Smooth muscle cell (in vitro differentiated cells): ENCODE data around the gene C2CD2L. TPM values are rescaled to one million over a fixed set of nuclear protein-coding genes. Genes with fewer than 3 reads are reported as not detected.

Experiments
- DNase-seq: peaks from one replicate; lab custom pipeline; 2025; ENCODE audit not compliant: unreplicated experiment; lab: John Stamatoyannopoulos, UW
- H2AFZ ChIP-seq: fragments of 200-600 bp; sonication (generic); 2 replicates; pipeline ENCODE4 v1.6.0; 2016; ENCODE audit warnings: antibody characterized with exemption, low read depth, mild to moderate bottlenecking
- H3F3A ChIP-seq: fragments of 200-600 bp; sonication (generic); 2 replicates; pipeline ENCODE4 v1.6.0; 2017; ENCODE audit warnings: antibody characterized with exemption, low read depth
- H3K27ac ChIP-seq: fragments of 200-600 bp; sonication (generic); 2 replicates; pipeline ENCODE4 v1.5.1; 2016; ENCODE audit warnings: low read depth, mild to moderate bottlenecking
- H3K27me3 ChIP-seq: fragments of 200-600 bp; sonication (generic); 2 replicates; pipeline ENCODE4 v1.6.1; 2016; ENCODE audit warnings: low read depth, mild to moderate bottlenecking
- H3K36me3 ChIP-seq: fragments of 200-600 bp; sonication (generic); 2 replicates; pipeline ENCODE4 v1.5.1; 2016; ENCODE audit warnings: low read depth
- H3K4me1 ChIP-seq: fragments of 200-600 bp; sonication (generic); 2 replicates; pipeline ENCODE4 v1.5.1; 2016; ENCODE audit warnings: low read depth
- H3K4me2 ChIP-seq: fragments of 200-600 bp; sonication (generic); 2 replicates; pipeline ENCODE4 v1.6.0; 2016; ENCODE audit warnings: mild to moderate bottlenecking
- H3K4me3 ChIP-seq: fragments of 200-600 bp; sonication (generic); 2 replicates; pipeline ENCODE4 v1.5.1; 2016; ENCODE audit warnings: mild to moderate bottlenecking
- H3K79me2 ChIP-seq: fragments of 200-600 bp; sonication (generic); 2 replicates; pipeline ENCODE4 v1.6.0; 2016; ENCODE audit warnings: low read depth, mild to moderate bottlenecking
- H3K9ac ChIP-seq: fragments of 200-600 bp; sonication (generic); 2 replicates; pipeline ENCODE4 v1.6.0; 2016; ENCODE audit warnings: low read depth
- H3K9me3 ChIP-seq: fragments of 200-600 bp; sonication (generic); replicated peaks from 2 replicates; pipeline ENCODE4 v1.5.1; 2016; ENCODE audit warnings: low read depth
- H4K20me1 ChIP-seq: fragments of 200-600 bp; sonication (generic); 2 replicates; pipeline ENCODE4 v1.6.0; 2016; ENCODE audit warnings: low read depth
- CTCF ChIP-seq: fragments of 200-600 bp; sonication (generic); IDR thresholded peaks from 2 replicates; pipeline ENCODE4 v1.5.1; 2017; ENCODE audit warnings: borderline replicate concordance, mild to moderate bottlenecking, antibody characterized with exemption; ENCODE audit not compliant: insufficient read depth, poor library complexity, severe bottlenecking
- WGBS: methylation state at CpG from one replicate; pipeline ENCODE4 v1.1.7; 2016; ENCODE audit warnings: low lambda C conversion rate; 5-methylcytosine and 5-hydroxymethylcytosine counted together
- polyA plus RNA-seq: library from polyadenylated mRNA; unstranded; fragments of >200 nt; fragmentation: Nextera tagmentation; extraction: Ambion mirVana; gene quantifications from 2 replicates; pipeline ENCODE4 v1.2.1, GENCODE V29; 2016
- total RNA-seq: library from RNA; depleted of rRNA; stranded (reverse); fragments of >200 nt; gene quantifications from 2 replicates; pipeline ENCODE4 v1.2.3, GENCODE V29; 2014

Gene C2CD2L
- total and polyA plus RNA-seq, 2 experiments from 2014 or later = 4.8 to 7.2 TPM

DNA sequence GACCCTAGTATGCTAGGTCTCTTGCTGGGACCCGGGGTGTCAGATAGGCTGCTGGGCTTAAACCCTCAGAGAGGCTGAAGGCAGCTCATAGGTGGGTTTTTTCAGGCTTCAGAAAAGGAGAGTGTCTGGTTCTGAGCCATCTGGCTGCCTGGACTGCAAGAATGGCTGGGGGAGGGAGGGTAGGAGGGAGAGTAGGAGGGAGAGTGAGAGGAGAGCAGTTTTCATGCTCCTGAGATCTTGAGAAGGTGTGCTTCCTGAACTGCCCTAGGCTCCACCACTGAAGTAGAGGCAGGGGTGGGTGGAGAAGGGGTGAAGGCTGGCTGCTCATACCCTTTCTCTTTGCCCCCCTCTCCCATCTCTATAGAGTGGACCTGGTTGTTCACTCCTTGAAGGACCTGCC, 17.8 kb upstream of the C2CD2L start:
- H3K27me3 ChIP-seq = no peaks in the 10 kb centered on the region
- peaks cover 5% of the 10 kb centered on the region for H3F3A ChIP-seq
- H4K20me1 ChIP-seq = peaks cover 10% of the 10 kb centered on the region
- H3K36me3 ChIP-seq = no peaks in the 10 kb centered on the region
- H3K79me2 ChIP-seq = peaks cover 44% of the 10 kb centered on the region
- H3K4me3 ChIP-seq = no peak overlapping the region
- 92% methylated on average over 1 of the region's 1 CpG for WGBS
- no peak overlapping the region for H3K4me2 ChIP-seq
- H2AFZ ChIP-seq = no peak overlapping the region
- H3K9me3 ChIP-seq = no peaks in the 10 kb centered on the region
- DNase-seq = no peak
- H3K27ac ChIP-seq = no peak overlapping the region
- TF ChIP-seq CTCF = no peak
- H3K9ac ChIP-seq = no peak overlapping the region
- peaks cover 14% of the 10 kb centered on the region for H3K4me1 ChIP-seq

DNA sequence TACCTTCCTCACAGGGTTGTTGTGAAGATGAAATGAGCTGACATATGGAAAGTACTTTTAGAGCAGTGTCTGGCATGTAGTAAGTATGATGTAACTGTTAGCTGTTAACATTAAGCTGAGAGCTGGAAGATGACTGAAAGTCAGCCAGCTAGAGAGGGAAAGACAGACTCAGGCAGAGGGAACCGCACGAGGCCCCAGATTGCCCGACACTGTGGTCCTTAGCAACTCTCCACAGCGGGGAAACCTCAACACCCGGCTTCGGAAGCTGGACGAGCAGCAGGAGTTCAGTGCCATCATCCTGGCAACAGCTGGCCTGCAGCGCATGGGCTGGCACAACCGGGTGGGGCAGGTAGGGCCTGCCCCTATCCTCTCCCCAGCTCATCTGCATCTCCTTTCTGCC, 16.0 kb upstream of the C2CD2L start:
- H3K79me2 ChIP-seq = peaks cover 44% of the 10 kb centered on the region
- no peak for DNase-seq

DNA sequence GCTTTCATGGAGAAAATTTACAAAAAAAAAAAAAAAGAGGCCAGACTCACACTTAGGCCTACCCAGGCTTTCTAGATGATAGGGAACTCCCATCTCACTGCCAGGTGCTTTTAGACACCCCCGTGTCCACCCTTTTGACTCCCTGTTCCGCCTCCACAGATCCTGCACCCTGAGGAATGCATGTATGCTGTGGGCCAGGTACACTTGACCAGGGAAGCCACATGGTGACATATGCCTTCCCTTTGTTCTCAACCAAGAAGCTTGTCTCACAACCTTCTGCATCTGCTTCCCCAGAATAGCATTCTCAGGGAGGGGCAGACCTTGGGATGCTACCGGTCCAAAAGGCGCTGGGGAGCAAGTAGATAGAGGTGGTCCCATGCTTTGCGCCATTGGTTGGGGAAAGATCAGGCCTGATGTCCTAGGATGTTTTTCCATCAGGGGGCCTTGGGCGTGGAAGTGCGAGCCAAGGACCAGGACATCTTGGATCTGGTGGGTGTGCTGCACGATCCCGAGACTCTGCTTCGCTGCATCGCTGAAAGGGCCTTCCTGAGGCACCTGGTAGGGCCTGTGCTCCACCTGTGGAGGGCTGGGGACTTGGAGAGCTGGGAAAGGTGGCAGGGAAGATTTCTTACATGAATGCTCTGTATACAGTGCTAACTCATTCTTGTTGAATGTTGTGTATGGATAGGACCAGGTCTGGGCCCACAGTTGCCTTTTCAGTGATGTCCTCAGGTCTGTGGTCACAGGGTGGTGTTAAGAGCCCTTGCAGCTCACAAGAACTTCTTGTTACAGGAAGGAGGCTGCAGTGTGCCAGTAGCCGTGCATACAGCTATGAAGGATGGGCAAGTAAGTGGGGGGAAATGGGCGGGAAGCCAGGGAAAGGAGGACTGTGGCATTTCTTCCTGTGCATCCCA, 14.9 kb upstream of the C2CD2L start:
- Histone ChIP-seq H3K4me2 (peak overlapping the region; percentile 92), H3K79me2 (peaks cover 36% of the 10 kb centered on the region), H3F3A (peaks cover 14% of the 10 kb centered on the region), H3K9ac (no peak overlapping the region), H3K27ac (no peak overlapping the region), H4K20me1 (peaks cover 14% of the 10 kb centered on the region), H3K9me3 (no peaks in the 10 kb centered on the region), H3K4me1 (peaks cover 5% of the 10 kb centered on the region), H3K36me3 (no peaks in the 10 kb centered on the region), H2AFZ (no peak overlapping the region), H3K4me3 (no peak overlapping the region), H3K27me3 (no peaks in the 10 kb centered on the region)
- no peak for DNase-seq
- TF ChIP-seq CTCF = no peak
- WGBS = 90% methylated on average over 13 of the region's 13 CpGs

More for the DNA sequence above, 16.0 kb upstream of the C2CD2L start:
- no peaks in the 10 kb centered on the region for H3K36me3 ChIP-seq
- no peak for TF ChIP-seq CTCF
- peaks cover 10% of the 10 kb centered on the region for H3F3A ChIP-seq
- H3K4me2 ChIP-seq = no peak overlapping the region
- H3K4me1 ChIP-seq = peaks cover 5% of the 10 kb centered on the region
- no peak overlapping the region for H3K9ac ChIP-seq
- H3K27ac ChIP-seq = no peak overlapping the region
- H3K9me3 ChIP-seq = no peaks in the 10 kb centered on the region
- H3K27me3 ChIP-seq = no peaks in the 10 kb centered on the region
- no peak overlapping the region for H2AFZ ChIP-seq
- H3K4me3 ChIP-seq = no peak overlapping the region
- peaks cover 14% of the 10 kb centered on the region for H4K20me1 ChIP-seq
- WGBS = 77% methylated on average over 9 of the region's 9 CpGs
